AG10803 (cell line): ENCODE data around the gene SUSD1.

Experiments used
- DNase-seq: peaks from one replicate; pipeline ENCODE4 v3.0.0; 2010; ENCODE audit warnings: low read depth
- H3K4me3 ChIP-seq: 2 replicates; pipeline ENCODE4 v1.5.1; 2011; ENCODE audit warnings: mild to moderate bottlenecking, low read length, control low read depth
- CTCF ChIP-seq: conservative IDR thresholded peaks from 2 replicates; pipeline ENCODE4 v1.5.1; 2011; ENCODE audit warnings: mild to moderate bottlenecking, low read length, control low read depth, inconsistent platforms

Gene SUSD1

GRCh38 chr9:112174222-112174964 lies 704 bp downstream of the SUSD1 start:
- H3K4me3 ChIP-seq, result peak overlapping the region; percentile 34
- TF ChIP-seq CTCF, result no peak
- peak; percentile 49 for DNase-seq

- H3K4me3 ChIP-seq, result no peak overlapping the region; the same call in 1 of the 2 replicates
- no peak for DNase-seq
These were observed 1.4 kb downstream of the SUSD1 start for GRCh38 chr9:112173489-112174221.

GRCh38 chr9:112170968-112171367 lies 4.1 kb downstream of the SUSD1 start:
- no peak overlapping the region for H3K4me3 ChIP-seq
- TF ChIP-seq CTCF, result no peak
- DNase-seq, result no peak

More at GRCh38 chr9:112173489-112174221, 1.4 kb downstream of the SUSD1 start:
- no peak for TF ChIP-seq CTCF

- no peak overlapping the region for H3K4me3 ChIP-seq
- no peak for DNase-seq
- TF ChIP-seq CTCF, result no peak
These were observed 4.9 kb downstream of the SUSD1 start for GRCh38 chr9:112170235-112170634.

- no peak for TF ChIP-seq CTCF
These were observed 5.7 kb downstream of the SUSD1 start for GRCh38 chr9:112169368-112169767.

GRCh38 chr9:112168197-112168596 lies 6.9 kb downstream of the SUSD1 start:
- no peak for DNase-seq
- H3K4me3 ChIP-seq, result no peak overlapping the region
- TF ChIP-seq CTCF, result no peak

More at GRCh38 chr9:112169368-112169767, 5.7 kb downstream of the SUSD1 start:
- H3K4me3 ChIP-seq, result no peak overlapping the region
- no peak for DNase-seq
